H9 (cell line): ENCODE results near the gene LTBP2. TPM values are rescaled to one million over a fixed set of nuclear protein-coding genes. Genes with fewer than 3 reads are reported as not detected.

Source experiments
- DNase-seq: peaks from one replicate; pipeline ENCODE4 v3.0.0-alpha.2; 2017
- H2AFZ ChIP-seq: one replicate; pipeline ENCODE4 v1.6.1; 2013; ENCODE audit warnings: mild to moderate bottlenecking, low read length, control low read depth, moderate library complexity
- H2AK5ac ChIP-seq: 2 replicates; pipeline ENCODE4 v1.6.1; 2013; ENCODE audit warnings: low read length, control low read depth, mixed read lengths; ENCODE audit not compliant: insufficient read length
- H2BK120ac ChIP-seq: one replicate; pipeline ENCODE4 v1.6.1; 2013; ENCODE audit warnings: low read depth, mild to moderate bottlenecking, low read length, control low read depth, inconsistent platforms; ENCODE audit not compliant: poor library complexity, severe bottlenecking
- H2BK12ac ChIP-seq: 2 replicates; pipeline ENCODE4 v1.6.1; 2013; ENCODE audit warnings: low read length, control low read depth, mixed read lengths, low read depth; ENCODE audit not compliant: insufficient read length
- H2BK15ac ChIP-seq: 2 replicates; pipeline ENCODE4 v1.6.1; 2013; ENCODE audit warnings: low read depth, low read length, control low read depth
- H2BK20ac ChIP-seq: one replicate; pipeline ENCODE4 v1.6.1; 2013; ENCODE audit warnings: low read depth, mild to moderate bottlenecking, low read length, control low read depth, inconsistent platforms; ENCODE audit not compliant: poor library complexity, severe bottlenecking
- H2BK5ac ChIP-seq: 2 replicates; pipeline ENCODE4 v1.6.1; 2013; ENCODE audit warnings: low read length, control low read depth, mixed read lengths; ENCODE audit not compliant: insufficient read length
- H3K14ac ChIP-seq: 2 replicates; pipeline ENCODE4 v1.6.1; 2013; ENCODE audit warnings: low read length, control low read depth; ENCODE audit not compliant: insufficient read depth
- H3K18ac ChIP-seq: 2 replicates; pipeline ENCODE4 v1.6.1; 2013; ENCODE audit warnings: low read depth, mild to moderate bottlenecking, mixed read lengths, low read length, control low read depth; ENCODE audit not compliant: insufficient read length
- H3K23ac ChIP-seq: 2 replicates; pipeline ENCODE4 v1.6.1; 2013; ENCODE audit warnings: low read length, control low read depth, mixed read lengths, low read depth; ENCODE audit not compliant: insufficient read length
- H3K23me2 ChIP-seq: 2 replicates; pipeline ENCODE4 v1.6.1; 2013; ENCODE audit warnings: low read depth, mild to moderate bottlenecking, mixed read lengths, low read length, control low read depth; ENCODE audit not compliant: insufficient read length, poor library complexity, severe bottlenecking
- H3K27ac ChIP-seq: 2 replicates; pipeline ENCODE4 v1.5.1; 2013; ENCODE audit warnings: low read length, control low read depth, mixed read lengths, low read depth; ENCODE audit not compliant: insufficient read length
- H3K27me3 ChIP-seq: 2 replicates; pipeline ENCODE4 v1.6.1; 2013; ENCODE audit warnings: low read length, control low read depth, inconsistent platforms; ENCODE audit not compliant: insufficient read depth
- H3K4ac ChIP-seq: 2 replicates; pipeline ENCODE4 v1.6.1; 2013; ENCODE audit warnings: low read depth, mild to moderate bottlenecking, control low read depth, inconsistent platforms, low read length, moderate library complexity
- H3K4me1 ChIP-seq: 2 replicates; pipeline ENCODE4 v1.6.1; 2013; ENCODE audit warnings: low read length, control low read depth, inconsistent platforms; ENCODE audit not compliant: insufficient read depth
- H3K4me2 ChIP-seq: 2 replicates; pipeline ENCODE4 v1.6.1; 2013; ENCODE audit warnings: low read length, control low read depth, mixed read lengths; ENCODE audit not compliant: insufficient read length, insufficient read depth
- H3K56ac ChIP-seq: 2 replicates; pipeline ENCODE4 v1.6.1; 2013; ENCODE audit warnings: low read depth, mild to moderate bottlenecking, mixed read lengths, low read length, control low read depth; ENCODE audit not compliant: insufficient read length
- H3K79me1 ChIP-seq: 2 replicates; pipeline ENCODE4 v1.6.1; 2013; ENCODE audit warnings: low read depth, mild to moderate bottlenecking, moderate library complexity, low read length, control low read depth, inconsistent platforms; ENCODE audit not compliant: insufficient read depth, poor library complexity, severe bottlenecking
- H3K79me2 ChIP-seq: 2 replicates; pipeline ENCODE4 v1.6.1; 2013; ENCODE audit warnings: low read length, control low read depth, inconsistent platforms; ENCODE audit not compliant: insufficient read depth
- H3K9ac ChIP-seq: 2 replicates; pipeline ENCODE4 v1.6.1; 2013; ENCODE audit warnings: low read length, control low read depth, mixed read lengths; ENCODE audit not compliant: insufficient read length; ENCODE audit errors: extremely low read depth
- H3K9me3 ChIP-seq: one replicate; pipeline ENCODE4 v1.6.1; 2013; ENCODE audit warnings: low read depth, low read length, inconsistent platforms; ENCODE audit not compliant: control insufficient read depth
- H3T11ph ChIP-seq: one replicate; pipeline ENCODE4 v1.6.1; 2013; ENCODE audit warnings: mild to moderate bottlenecking, low read length, control low read depth, inconsistent platforms
- H4K20me1 ChIP-seq: one replicate; pipeline ENCODE4 v1.6.1; 2013; ENCODE audit not compliant: control insufficient read depth, insufficient read length, insufficient read depth
- H4K5ac ChIP-seq: 2 replicates; pipeline ENCODE4 v1.6.1; 2013; ENCODE audit warnings: low read depth, mild to moderate bottlenecking, mixed read lengths, low read length, control low read depth; ENCODE audit not compliant: insufficient read length
- H4K8ac ChIP-seq: replicated peaks from 2 replicates; pipeline ENCODE4 v1.6.1; 2013; ENCODE audit warnings: low read length, control low read depth, mixed read lengths, low read depth; ENCODE audit not compliant: insufficient read length
- H4K91ac ChIP-seq: 2 replicates; pipeline ENCODE4 v1.6.1; 2013; ENCODE audit warnings: low read depth, mild to moderate bottlenecking, moderate library complexity, mixed read lengths, low read length, control low read depth; ENCODE audit not compliant: insufficient read length
- H3K27ac Mint-ChIP-seq, 3 experiments: 2 replicates in 2 of 3; 3 replicates in 1 of 3; pipeline ENCODE4 v1.8.0; 2020 to 2021; ENCODE audit warnings: mixed read lengths in 3 of 3, mild to moderate bottlenecking in 1 of 3, moderate library complexity in 1 of 3
- H3K27me3 Mint-ChIP-seq: 2 replicates; pipeline ENCODE4 v1.8.0; 2021; ENCODE audit warnings: low read depth, mild to moderate bottlenecking, moderate library complexity, mixed read lengths
- H3K36me3 Mint-ChIP-seq, 3 experiments: 2 replicates in 2 of 3; 3 replicates in 1 of 3; pipeline ENCODE4 v1.8.0; 2020 to 2021; ENCODE audit warnings: low read depth in 3 of 3, mixed read lengths in 3 of 3; ENCODE audit not compliant: insufficient read depth in 1 of 3
- H3K4me1 Mint-ChIP-seq, 2 experiments: 2 replicates each; pipeline ENCODE4 v1.8.0; 2020; ENCODE audit warnings: mixed read lengths in 2 of 2
- H3K4me3 Mint-ChIP-seq, 2 experiments: 2 replicates in 1 of 2; 3 replicates in 1 of 2; pipeline ENCODE4 v1.8.0; 2020 to 2021; ENCODE audit warnings: mild to moderate bottlenecking in 2 of 2, mixed read lengths in 2 of 2, moderate library complexity in 1 of 2
- H3K9me3 Mint-ChIP-seq, 2 experiments: 2 replicates in 1 of 2; 3 replicates in 1 of 2; pipeline ENCODE4 v1.8.0; 2020; ENCODE audit warnings: mild to moderate bottlenecking in 2 of 2, mixed read lengths in 2 of 2, moderate library complexity in 1 of 2
- WGBS: extraction: QIAGEN DNeasy Blood & Tissue Kit; methylation state at CpG from one replicate; pipeline ENCODE4 v1.1.7; 2013; ENCODE audit warnings: missing lambda C conversion rate, low lambda C conversion rate, mixed read lengths; ENCODE audit not compliant: insufficient read length; ENCODE audit errors: extremely low coverage; 5-methylcytosine and 5-hydroxymethylcytosine counted together
- total RNA-seq: library from RNA; stranded (reverse); gene quantifications from 2 replicates; pipeline ENCODE4 v1.2.1, GENCODE V29; 2021
- TF ChIP-seq, protein P1 (sequence below): fragments of 200-600 bp; sonication (generic); conservative IDR thresholded peaks from 3 replicates; pipeline ENCODE4 v1.8.0; 2021; ENCODE audit warnings: antibody characterized with exemption, mild to moderate bottlenecking

LTBP2 gene
- total RNA-seq, 1 experiment from 2014 or later = 0.77 TPM

DNA sequence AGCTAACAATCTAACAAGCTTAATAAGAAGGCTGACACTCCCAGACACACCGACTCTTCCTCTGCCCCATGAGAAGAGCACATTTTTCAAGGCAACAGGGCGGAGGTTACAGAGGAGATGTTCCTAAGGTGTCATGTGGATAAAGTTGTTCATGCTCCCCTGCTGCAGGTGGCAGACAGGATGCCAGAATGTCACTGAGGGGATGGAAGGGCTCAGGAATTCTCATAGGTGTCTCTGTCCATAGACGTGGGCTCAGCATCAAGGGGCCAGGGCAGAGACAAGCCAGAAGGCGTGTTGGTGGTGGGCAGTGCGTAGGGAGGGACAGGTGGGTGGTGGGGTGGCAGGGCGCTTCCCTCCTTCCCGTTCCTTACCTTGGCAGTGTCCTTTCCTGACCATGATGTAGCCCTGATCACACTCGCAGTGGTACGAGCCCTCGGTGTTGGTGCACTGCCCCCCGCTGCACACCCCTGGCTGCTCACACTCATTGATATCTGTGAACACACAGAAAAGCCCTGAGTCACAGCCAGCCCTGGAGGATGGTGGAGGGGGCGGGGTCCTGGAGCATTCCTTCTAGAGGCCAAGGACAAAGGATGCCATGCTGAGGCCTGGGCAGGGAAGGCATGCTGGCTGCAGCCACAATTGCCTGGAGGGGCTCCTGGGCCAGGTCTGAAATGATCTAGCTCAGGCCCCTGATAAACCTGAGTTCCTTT, 95.4 kb downstream of the LTBP2 start:
- H2AK5ac ChIP-seq = no peak overlapping the region
- H3K4me3 Mint-ChIP-seq = no peak overlapping the region; a peak in 1 of 5 replicates
- no peak overlapping the region for H4K8ac ChIP-seq
- H2BK120ac ChIP-seq = no peak overlapping the region
- no peaks in the 10 kb centered on the region for H3K79me2 ChIP-seq
- H3K79me1 ChIP-seq = no peaks in the 10 kb centered on the region
- H3K14ac ChIP-seq = 0 out of 2 replicates have a peak overlapping the region, but pooled peaks have one; percentile 2
- no peaks in the 10 kb centered on the region for H3K27me3 ChIP-seq
- H3K18ac ChIP-seq = peak overlapping the region; percentile 72
- WGBS = no CpG with 5 or more reads among the region's 12 CpGs
- H3K23ac ChIP-seq = no peak overlapping the region
- TF ChIP-seq, protein P1, sequence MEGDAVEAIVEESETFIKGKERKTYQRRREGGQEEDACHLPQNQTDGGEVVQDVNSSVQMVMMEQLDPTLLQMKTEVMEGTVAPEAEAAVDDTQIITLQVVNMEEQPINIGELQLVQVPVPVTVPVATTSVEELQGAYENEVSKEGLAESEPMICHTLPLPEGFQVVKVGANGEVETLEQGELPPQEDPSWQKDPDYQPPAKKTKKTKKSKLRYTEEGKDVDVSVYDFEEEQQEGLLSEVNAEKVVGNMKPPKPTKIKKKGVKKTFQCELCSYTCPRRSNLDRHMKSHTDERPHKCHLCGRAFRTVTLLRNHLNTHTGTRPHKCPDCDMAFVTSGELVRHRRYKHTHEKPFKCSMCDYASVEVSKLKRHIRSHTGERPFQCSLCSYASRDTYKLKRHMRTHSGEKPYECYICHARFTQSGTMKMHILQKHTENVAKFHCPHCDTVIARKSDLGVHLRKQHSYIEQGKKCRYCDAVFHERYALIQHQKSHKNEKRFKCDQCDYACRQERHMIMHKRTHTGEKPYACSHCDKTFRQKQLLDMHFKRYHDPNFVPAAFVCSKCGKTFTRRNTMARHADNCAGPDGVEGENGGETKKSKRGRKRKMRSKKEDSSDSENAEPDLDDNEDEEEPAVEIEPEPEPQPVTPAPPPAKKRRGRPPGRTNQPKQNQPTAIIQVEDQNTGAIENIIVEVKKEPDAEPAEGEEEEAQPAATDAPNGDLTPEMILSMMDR = no peak
- peak; percentile 67 for DNase-seq
- H2BK12ac ChIP-seq = no peak overlapping the region
- H3K23me2 ChIP-seq = no peaks in the 10 kb centered on the region
- no peak overlapping the region for H4K91ac ChIP-seq
- no peak overlapping the region for H3K4ac ChIP-seq
- no peaks in the 10 kb centered on the region for H3K36me3 Mint-ChIP-seq
- H3K4me1 ChIP-seq = no peaks in the 10 kb centered on the region
- no peaks in the 10 kb centered on the region for H3K9me3 Mint-ChIP-seq
- H4K20me1 ChIP-seq = no peaks in the 10 kb centered on the region
- no peak overlapping the region for H3K4me2 ChIP-seq
- no peaks in the 10 kb centered on the region for H3K9me3 ChIP-seq
- no peak overlapping the region for H3K9ac ChIP-seq
- H2BK5ac ChIP-seq = no peak overlapping the region
- H2AFZ ChIP-seq = no peak overlapping the region
- no peak overlapping the region for H3K27ac ChIP-seq
- peaks cover 7% of the 10 kb centered on the region for H3K27me3 Mint-ChIP-seq
- no peak overlapping the region for H4K5ac ChIP-seq
- no peak overlapping the region for H2BK15ac ChIP-seq
- H3K27ac Mint-ChIP-seq = peak overlapping the region in 2 of 3 experiments; percentile 87 to 90; a peak in 4 of 7 replicates
- H3K4me1 Mint-ChIP-seq = peaks cover 17 to 21% of the 10 kb centered on the region in 2 experiments
- H3T11ph ChIP-seq = no peak overlapping the region
- H3K56ac ChIP-seq = no peak overlapping the region
- H2BK20ac ChIP-seq = no peak overlapping the region
